Loucy (cell line): ENCODE results near the gene HAL.

Source experiments
- H2AFZ ChIP-seq: fragments of 200-600 bp; sonication (generic); 2 replicates; pipeline ENCODE4 v1.6.0; 2016; ENCODE audit warnings: antibody characterized with exemption, mild to moderate bottlenecking, low read length, moderate library complexity
- H3F3A ChIP-seq: fragments of 200-600 bp; 2 replicates; pipeline ENCODE4 v1.6.0; 2016; ENCODE audit warnings: antibody characterized with exemption, low read depth, mild to moderate bottlenecking
- H3K27me3 ChIP-seq: fragments of 200-600 bp; sonication (generic); 2 replicates; pipeline ENCODE4 v1.6.1; 2014; ENCODE audit warnings: low read length, mild to moderate bottlenecking; ENCODE audit not compliant: insufficient read depth, poor library complexity, severe bottlenecking
- H3K36me3 ChIP-seq: fragments of 200-600 bp; sonication (generic); 2 replicates; pipeline ENCODE4 v1.6.1; 2016; ENCODE audit warnings: low read length; ENCODE audit not compliant: insufficient read depth
- H3K4me1 ChIP-seq: fragments of 200-600 bp; sonication (generic); 2 replicates; pipeline ENCODE4 v1.5.1; 2014; ENCODE audit warnings: low read length, mild to moderate bottlenecking; ENCODE audit not compliant: insufficient read depth, poor library complexity, severe bottlenecking
- H3K4me2 ChIP-seq: fragments of 200-600 bp; sonication (generic); 2 replicates; pipeline ENCODE4 v1.6.0; 2014; ENCODE audit warnings: antibody characterized with exemption, low read length, low read depth, mild to moderate bottlenecking; ENCODE audit not compliant: poor library complexity, severe bottlenecking
- H3K4me3 ChIP-seq: fragments of 200-600 bp; sonication (generic); 2 replicates; pipeline ENCODE4 v1.5.1; 2014; ENCODE audit warnings: low read length, mild to moderate bottlenecking, mixed read lengths; ENCODE audit not compliant: poor library complexity, severe bottlenecking
- H3K79me2 ChIP-seq: fragments of 200-600 bp; sonication (generic); 2 replicates; pipeline ENCODE4 v1.6.1; 2014; ENCODE audit warnings: low read length; ENCODE audit not compliant: insufficient read depth
- H3K9ac ChIP-seq: fragments of 200-600 bp; sonication (generic); 2 replicates; pipeline ENCODE4 v1.6.0; 2014; ENCODE audit warnings: mild to moderate bottlenecking, low read depth, low read length, moderate library complexity; ENCODE audit not compliant: poor library complexity, severe bottlenecking
- H3K9me2 ChIP-seq: fragments of 200-600 bp; sonication (generic); replicated peaks from 2 replicates; pipeline ENCODE4 v1.6.1; 2016; ENCODE audit warnings: low read depth, low read length, mixed read lengths
- H3K9me3 ChIP-seq: fragments of 200-600 bp; sonication (generic); 2 replicates; pipeline ENCODE4 v1.6.1; 2014; ENCODE audit warnings: mild to moderate bottlenecking, antibody characterized with exemption, low read length, low read depth; ENCODE audit not compliant: insufficient read depth
- H4K20me1 ChIP-seq: fragments of 200-600 bp; sonication (generic); 2 replicates; pipeline ENCODE4 v1.6.0; 2014; ENCODE audit warnings: antibody characterized with exemption, low read length, mild to moderate bottlenecking; ENCODE audit not compliant: insufficient read depth, poor library complexity, severe bottlenecking
- CTCF ChIP-seq: fragments of 200-600 bp; sonication (generic); conservative IDR thresholded peaks from 2 replicates; pipeline ENCODE4 v1.5.1; 2014; ENCODE audit warnings: mild to moderate bottlenecking, antibody characterized with exemption, low read length
- EZH2phosphoT487 ChIP-seq: fragments of 200-600 bp; IDR thresholded peaks from 2 replicates; pipeline ENCODE4 v1.6.1; 2018; ENCODE audit warnings: antibody characterized with exemption, mild to moderate bottlenecking, moderate library complexity, borderline replicate concordance

Gene HAL

DNA sequence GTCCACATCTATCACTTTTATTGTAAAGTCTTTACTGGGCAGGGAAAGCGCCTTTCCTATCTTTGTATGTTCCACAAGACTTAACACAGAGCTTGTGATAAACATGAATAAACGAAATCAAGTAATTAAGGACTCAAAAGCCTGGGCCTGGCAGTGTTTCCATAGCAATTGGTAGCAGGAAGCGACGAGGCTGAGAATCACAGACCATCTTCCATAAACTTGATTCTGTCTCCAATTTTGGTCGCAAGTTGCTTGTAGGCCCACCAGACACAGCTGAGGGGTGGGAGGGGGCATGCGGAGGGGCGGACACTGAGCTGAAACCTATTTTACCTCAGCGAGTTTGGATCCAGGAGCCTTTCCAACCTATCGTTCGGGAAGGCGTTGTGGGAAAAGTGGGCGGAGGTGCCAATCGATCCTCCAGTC lies 54.0 kb downstream of the HAL start:
- Histone ChIP-seq H3K9me3 (no peaks in the 10 kb centered on the region), H3K4me3 (peak overlapping the region; percentile 91), H3K27me3 (no peaks in the 10 kb centered on the region), H3K9ac (peak overlapping the region; percentile 81), H3K4me1 (no peaks in the 10 kb centered on the region), H3K36me3 (no peaks in the 10 kb centered on the region), H4K20me1 (no peaks in the 10 kb centered on the region), H2AFZ (peak overlapping the region; percentile 98), H3K79me2 (no peaks in the 10 kb centered on the region), H3K4me2 (peak overlapping the region; percentile 70), H3F3A (no peaks in the 10 kb centered on the region), H3K9me2 (no peaks in the 10 kb centered on the region)
- TF ChIP-seq EZH2phosphoT487 = no peak
- TF ChIP-seq CTCF = no peak

- Histone ChIP-seq H3K9me3 (no peaks in the 10 kb centered on the region), H3K9me2 (no peaks in the 10 kb centered on the region), H2AFZ (no peak overlapping the region), H3F3A (no peaks in the 10 kb centered on the region), H3K27me3 (no peaks in the 10 kb centered on the region), H3K4me3 (no peak overlapping the region), H4K20me1 (no peaks in the 10 kb centered on the region), H3K36me3 (no peaks in the 10 kb centered on the region), H3K4me2 (no peak overlapping the region), H3K4me1 (no peaks in the 10 kb centered on the region), H3K9ac (no peak overlapping the region), H3K79me2 (no peaks in the 10 kb centered on the region)
- no peak for TF ChIP-seq CTCF
- no peak for TF ChIP-seq EZH2phosphoT487
These were observed 55.6 kb downstream of the HAL start for GRCh38 chr12:95940514-95940913.
